Stimulated activated CD4-positive, alpha-beta T cell treated with anti-CD3 and anti-CD28 coated beads, TNF-alpha, amount 100 ng/mL, for 1 hour (primary cell): ENCODE results near the gene UBE2G1.

Experiments
- DNase-seq, 3 donors: peaks; one replicate each; pipeline ENCODE4 v3.0.0-alpha.2; 2020; ENCODE audit warnings: low read depth in 3 of 3, low spot score in 1 of 3

UBE2G1 gene

DNA sequence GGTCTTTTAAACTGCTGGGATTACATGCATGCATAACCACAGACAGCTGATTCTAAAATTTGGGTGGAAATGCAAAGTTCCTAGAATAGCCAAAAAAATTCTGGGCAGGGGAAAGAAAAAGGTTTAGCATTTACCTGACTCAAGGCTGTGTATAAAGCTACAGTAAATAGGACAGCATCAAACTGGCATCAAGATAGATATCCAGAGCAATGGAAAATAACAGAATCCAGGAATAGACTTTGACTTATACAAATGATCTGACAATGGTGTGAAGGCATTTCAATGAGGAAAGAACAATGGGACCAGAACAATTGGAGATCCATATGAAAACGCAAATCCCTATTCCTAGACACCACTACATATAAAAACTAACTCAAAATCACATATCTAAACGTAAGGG lies 115.6 kb downstream of the UBE2G1 start:
- no peak for DNase-seq

DNA sequence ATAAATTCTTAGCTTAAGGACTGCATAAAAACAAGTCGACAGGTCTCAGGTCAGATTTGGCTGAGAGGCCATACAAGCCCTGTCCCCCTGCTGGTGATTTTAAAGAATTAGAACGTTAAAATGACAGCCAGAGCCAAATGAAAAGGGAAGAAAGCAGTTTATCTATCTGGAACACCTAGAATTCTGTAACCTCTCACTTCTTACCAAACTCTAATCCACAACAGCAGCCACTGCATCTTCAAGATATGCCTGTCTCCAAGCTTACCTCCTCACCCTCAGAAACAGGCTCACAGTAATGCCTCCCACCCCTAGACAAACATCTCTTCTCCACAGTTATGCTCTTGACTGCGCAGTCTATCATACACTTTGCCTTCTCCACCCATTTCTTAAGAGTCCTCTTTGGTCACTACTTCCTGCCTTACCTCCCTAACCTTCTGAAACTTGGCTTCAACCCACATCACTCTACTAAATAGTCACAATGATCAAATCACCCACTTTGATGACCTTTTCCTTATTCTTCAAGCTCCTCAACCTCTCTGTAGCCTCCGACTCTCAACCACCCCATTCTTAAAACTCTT lies 116.9 kb downstream of the UBE2G1 start:
- no peak for DNase-seq

DNA sequence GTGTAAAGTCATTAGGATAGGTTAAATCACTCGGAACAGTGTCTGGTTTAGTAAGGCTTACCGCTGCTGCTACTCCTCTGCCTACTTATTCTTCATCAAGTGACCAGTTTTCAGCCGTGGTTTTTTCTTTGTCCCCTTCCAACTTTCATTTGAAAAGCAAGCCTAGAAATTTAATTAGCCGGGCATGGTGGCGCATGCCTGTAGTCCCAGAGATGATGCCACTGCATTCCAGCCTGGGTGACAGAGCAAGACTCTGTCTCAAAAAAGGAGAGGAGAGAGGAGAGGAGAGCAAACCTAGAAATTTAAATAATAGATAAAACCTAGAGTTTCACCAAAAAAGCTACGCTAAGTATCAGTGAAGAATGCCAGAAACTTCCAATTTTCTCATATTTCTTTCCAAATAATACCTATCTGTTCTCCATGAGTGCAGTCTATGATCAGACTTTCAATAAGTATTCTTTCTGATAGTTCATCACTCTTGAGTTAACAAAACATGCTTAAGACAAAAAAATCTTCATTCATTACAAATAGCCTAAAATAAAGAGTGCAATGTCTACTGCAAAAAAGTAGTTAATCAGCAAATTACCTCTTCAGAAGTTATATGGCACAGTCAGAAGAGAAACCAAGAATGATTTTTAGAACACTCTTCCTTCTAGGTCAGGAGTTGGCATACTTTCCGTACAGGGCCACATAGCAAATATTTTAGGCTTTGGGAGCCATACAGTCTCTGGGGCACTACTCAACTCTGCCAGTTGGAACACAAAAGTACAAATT lies 117.8 kb downstream of the UBE2G1 start:
- DNase-seq, result no peak

DNA sequence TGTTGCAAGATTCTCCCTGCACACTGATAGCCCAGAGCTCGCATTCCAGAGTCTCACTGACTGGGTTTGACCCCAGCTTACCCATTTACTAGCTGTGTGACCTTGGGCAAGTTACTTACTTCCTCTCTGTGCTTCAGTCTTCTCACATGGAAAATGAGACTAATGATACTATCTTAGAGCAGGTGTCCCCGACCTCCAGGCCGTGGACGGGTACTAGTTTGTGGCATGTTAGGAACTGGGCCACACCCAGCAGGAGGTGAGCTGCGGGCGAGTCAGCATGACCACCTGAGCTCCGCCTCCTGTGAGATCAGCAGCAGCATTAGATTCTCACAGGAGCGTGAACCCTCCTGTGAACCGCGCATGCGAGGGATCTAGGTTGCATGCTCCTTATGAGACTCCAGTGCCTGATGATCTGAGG lies 118.5 kb downstream of the UBE2G1 start:
- DNase-seq, result no peak

DNA sequence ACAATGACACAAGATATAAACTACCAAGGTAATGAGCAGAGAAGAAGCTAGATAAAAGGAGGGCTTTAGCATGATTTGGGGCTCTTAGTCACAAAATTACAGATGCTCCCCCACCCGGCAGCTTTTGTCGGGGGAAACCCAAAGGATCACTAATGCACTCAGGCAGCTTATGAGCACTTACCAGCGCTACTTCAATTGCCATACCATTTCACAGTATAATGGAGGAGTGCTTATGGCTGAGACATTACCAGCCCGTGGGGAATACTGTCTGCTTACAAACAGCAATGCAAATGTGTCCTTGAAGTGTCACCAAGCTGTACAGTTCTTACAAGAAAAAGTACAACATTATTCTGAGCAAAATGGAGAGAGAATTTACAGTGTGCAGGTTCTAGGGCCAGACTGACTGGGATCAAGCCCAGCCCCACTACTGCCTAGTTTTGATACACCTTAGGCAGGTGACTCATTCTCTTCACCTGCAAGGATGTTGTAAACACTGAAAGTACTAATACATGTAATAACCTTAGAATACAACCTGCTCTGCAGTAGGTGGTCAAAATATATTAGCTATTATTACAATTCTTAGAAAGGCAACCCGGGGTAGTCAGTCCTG lies 119.0 kb downstream of the UBE2G1 start:
- DNase-seq, result no peak

DNA sequence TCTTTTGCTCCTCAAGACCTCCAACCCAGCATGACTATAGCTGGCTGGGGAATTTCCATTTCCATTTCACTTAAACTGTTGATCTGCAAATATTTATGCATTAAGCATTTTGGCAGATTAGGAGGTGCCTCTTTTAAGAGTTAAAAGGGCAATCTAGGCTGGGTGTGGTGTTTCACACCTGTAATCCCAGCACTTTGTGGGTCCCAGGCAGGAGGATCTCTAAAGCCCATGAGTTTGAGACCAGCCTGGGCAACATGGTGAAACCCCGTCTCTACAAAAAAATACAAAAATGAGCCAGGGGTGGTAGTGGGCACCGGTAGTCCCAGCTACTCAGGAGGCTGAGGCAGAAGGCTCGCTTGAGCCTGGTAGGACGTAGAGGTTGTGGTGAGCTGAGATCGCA lies 119.8 kb downstream of the UBE2G1 start:
- DNase-seq, result no peak

DNA sequence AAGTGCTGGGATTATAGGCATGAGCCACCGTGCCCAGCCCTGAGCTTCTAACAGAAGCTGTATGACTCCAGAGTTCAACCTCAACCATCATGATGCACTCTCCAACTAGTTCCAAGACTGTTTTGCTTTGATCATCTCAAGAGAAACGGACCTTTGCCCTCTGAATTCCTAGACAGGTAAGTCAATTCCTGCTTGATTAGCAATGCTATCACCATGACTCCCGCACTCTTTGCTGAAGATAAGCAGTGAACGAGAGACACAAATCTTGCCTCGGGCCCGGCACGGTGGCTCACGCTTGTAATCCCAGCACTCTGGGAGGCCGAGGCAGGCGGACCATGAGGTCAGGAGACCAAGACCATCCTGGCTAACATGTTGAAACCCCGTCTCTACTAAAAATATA lies 124.9 kb downstream of the UBE2G1 start:
- DNase-seq, result no peak

DNA sequence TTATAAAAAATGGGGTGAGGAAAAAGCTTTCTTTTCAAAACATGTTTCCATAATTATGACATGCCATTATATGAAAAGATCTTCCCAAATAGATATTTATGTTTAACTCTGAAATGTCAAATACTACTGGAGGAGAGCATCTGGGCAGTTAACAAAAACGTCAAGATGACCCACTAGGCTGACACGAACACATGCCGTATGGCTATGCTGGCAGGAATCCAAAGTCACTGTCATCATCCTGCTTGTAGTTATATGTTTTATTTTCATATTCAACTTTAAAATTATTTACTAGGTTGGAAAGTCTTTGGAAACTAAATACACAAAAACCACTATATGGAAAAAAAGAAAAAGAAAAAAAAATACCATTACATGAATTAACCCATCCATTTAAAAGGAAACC lies 130.0 kb downstream of the UBE2G1 start:
- DNase-seq, result no peak

DNA sequence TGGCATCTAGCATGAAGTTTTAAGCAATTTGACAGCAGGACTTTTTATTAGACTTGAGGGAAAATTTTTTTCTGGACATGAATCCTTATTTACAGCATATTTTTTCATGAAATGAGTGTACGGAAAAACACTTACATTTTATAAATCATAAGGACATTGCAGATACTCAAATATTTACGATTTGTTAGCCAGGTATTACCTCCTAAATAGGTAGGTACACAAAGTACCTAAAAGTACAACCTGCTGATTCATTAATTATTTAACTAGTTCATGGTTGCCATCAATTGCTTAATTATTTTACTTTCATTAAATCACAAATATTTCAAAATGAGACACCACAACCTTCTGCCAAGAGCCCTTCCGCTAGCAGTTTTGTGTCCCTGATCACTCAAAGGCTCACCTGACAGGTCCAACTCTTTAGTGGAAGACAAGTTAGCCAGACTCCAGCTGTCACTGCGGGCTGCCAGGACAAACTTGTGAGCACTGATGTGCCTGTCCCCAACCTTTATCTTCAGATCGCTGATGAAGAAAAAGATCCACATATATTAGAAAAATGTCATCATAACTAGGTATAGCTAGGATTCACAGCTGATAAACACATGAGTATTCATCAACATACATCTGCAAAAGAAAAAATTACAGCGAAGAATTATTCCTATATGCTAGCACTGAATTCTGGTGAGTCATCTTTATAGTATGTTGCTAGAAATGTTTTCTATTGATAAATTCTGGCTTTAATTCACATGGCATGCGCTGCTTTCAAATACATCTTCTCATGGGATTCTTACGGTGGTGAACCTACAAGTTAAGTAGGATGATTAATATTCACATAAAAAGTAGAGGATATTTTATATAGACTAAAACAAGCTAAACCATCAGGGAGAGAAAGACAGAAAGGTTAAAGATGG lies 130.8 kb downstream of the UBE2G1 start:
- DNase-seq, result no peak

DNA sequence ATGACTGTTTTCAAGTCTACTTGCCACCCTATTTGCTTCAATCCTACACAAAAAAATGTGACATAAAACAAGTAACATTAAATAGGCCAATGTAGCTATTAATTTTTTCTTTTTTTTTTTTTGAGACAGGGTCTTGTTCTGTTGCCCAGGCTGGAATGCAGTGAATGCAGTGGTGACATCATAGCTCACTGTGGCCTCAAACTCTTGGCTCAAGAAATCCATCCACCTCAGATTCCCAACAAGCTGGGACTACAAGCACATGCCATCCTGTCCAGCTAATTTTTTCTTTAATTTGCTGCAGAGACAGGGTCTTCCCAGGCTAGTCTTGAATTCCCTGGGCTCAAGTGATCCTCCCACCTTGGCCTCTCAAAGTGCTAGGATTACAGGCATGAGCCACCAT lies 132.1 kb downstream of the UBE2G1 start:
- DNase-seq, result no peak

DNA sequence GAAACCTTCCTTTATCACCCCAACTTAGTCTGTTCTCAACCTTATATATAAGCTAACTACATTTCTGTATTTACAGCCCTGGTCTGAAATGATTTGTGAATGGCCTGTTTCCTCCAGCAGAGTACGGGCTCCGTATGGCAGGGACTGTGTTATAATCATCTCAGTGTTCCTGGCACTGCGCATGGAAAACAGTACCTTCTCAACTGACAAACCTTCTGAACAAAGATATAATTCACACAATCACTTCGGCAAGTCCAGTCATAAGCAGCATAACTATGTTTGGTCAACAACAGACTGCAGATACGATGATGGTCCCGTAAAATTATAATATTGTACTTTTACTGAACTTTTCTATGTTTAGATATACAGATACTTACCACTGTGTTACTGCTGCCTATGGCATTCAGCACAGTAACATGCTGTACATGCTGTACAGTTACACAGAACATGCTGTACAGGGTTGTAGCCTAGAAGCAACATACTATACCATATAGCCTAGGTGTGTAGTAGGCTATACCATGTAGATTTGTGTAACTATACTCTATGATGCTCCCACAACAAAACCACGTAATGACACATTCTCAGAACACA lies 132.7 kb downstream of the UBE2G1 start:
- no peak for DNase-seq

DNA sequence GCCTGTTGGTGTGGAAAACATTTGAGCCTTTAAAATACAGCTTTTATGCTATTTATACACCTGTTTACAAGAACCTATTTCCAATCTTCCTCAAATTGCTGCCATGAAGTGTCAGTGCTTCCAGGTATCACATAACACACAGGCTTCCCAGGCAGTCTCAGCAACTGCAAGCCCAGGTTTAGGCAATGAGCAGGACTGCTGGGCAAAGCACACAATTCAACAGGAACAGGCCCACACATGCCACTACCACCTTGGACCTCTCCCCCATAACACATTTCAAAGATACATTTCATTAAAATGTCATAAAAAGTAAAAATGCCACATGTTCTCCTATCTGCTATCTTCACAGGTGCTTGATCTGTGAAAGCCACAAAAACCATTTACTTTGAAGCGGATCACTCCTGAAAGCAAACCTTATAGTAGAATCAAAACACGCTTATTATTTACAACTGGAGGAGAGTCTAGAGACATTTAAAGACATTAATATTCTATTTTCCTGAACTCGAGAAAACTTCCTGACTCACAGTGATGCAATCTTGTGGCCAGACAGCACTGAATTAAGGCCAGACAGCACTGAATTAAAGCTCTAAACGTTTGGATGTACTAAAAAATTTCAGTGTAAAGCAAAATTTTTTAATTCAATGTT lies 134.2 kb downstream of the UBE2G1 start:
- no peak for DNase-seq

DNA sequence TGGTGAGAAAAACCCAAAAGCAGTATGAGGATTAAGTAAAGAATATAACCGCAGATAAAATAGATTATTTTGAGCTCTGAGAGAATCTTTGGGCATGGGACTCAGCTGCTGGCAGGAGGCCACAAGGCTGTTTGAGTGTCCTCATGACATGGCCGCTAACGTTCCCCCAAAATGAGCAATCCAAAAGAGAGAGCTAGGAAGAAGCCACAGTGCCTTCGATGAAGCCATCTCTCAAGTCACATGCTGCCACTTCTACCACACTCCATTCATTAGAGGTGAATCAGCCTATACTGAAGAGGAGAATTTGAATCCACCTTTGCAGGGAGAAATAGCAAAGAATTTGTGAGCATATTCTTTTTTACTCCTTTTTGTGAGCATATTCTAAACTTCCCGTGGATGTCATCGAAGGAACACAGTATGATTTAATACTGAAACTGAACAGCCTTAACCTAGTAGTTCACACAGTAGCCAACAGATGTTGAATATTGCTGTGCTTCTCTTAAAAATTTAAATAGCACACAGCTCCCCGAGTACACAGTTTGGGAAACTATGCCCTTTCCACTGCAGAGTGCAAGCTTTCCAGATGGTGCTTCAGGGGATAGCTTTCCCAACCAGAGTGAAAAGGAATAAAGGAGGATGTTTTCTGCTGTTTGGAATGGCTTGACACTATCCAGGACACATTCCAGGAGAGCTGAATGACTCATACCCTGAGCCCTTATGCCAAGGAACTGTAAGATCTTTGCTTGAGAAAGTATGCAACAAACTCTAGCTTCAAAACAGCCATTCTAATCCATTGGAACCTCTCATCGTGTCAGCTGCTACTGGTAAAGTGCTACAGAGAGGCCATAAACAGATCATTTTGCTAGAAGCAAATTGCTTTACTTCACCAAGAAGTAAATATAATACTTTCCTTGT lies 136.6 kb downstream of the UBE2G1 start:
- DNase-seq, result no peak

DNA sequence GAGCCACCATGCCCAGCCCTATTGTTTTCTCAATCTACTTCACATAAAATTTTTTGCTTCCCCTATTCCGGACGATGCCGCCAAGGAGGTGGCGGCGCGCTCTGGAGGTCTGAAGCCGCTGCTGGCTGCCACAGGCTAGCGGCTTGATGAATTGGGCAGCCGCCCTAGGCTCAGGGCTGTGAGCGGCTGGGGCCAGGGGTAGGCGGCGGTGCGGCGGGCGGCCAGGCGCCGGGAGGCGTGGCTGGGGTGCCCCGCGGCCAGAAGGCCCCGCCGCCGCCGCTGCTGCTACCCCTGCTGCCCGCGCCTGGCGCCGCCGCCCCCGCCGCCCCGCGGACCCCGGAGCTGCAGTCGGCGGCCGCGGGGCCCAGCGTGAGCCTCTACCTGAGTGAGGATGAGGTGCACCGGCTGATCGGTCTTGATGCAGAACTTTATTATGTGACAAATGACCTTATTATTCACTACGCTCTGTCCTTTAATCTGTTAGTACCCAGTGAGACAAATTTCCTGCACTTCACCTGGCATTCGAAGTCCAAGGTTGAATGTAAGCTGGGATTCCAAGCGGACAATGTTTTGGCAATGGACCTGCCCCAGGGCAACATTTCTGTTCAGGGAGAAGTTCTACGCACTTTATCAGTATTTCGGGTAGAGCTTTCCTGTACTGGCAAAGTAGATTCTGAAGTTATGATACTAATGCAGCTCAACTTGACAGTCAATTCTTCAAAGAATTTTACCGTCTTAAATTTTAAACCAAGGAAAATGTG lies 144.4 kb downstream of the UBE2G1 start:
- no peak for DNase-seq

DNA sequence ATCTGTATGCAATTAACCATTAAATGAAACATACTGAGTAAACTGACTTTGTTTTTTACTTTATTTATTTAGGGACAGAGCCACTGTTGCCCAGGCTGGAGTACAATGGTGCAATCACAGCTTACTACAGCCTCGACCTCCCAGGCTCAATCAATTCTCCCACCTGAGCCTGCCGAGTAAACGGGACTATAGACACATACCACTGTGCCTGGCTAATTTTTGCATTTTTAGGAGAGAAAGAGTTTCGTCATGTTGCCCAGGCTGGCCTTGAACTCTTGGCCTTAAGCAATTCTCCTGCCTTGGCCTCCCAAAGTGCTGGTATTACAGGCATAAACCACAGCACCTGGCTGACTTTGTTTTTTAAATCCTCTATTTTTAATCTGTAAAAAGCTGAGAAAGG lies 145.3 kb downstream of the UBE2G1 start:
- no peak for DNase-seq

DNA sequence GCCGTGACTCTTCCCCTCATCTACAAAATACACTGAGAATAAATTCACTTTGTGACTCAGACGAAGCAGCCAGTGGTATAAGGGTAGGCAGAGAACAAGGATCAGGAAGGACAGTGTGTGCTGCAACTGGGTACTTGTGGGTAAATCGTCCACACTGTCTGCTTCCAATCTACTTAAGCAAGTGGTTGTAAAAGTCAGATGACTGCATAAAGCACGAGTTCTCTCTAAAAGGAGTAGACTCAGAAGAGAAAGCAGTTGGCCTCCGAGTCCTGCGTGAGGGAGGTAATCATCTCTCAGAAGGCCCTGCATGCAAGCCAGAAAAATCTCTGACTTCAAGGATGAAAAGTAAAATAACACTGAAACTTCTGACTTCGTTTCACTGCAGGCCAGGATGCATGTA lies 145.8 kb downstream of the UBE2G1 start:
- no peak for DNase-seq
